ENCODE measurements around the gene TOP2B. TPM values are rescaled to one million over a fixed set of nuclear protein-coding genes. Genes with fewer than 3 reads are reported as not detected.

The TOP2B gene
- total RNA-seq, result 96.5 and 101 TPM in 2 replicates

GRCh38 chr3:25664812-25665314 is at the start of gene TOP2B:
Gene TOP2B (minus strand): TSS chr3:25664907. CDS start chr3:25664297, 610 bp downstream.

Other genes starting within 250 kb of the TOP2B start
- gene RARB, start 236.6 kb downstream of the TOP2B start, total RNA-seq, result 10.5 and 31.2 TPM in 2 replicates
- gene NGLY1, start 118.5 kb upstream of the TOP2B start, total RNA-seq, result 29.6 and 42.9 TPM in 2 replicates
- 16.6 and 17.9 TPM in 2 replicates for gene OXSM, start 125.2 kb upstream of the TOP2B start, total RNA-seq